GM12878 (cell line): Measurements from ENCODE around the gene FPGS. TPM values are rescaled to one million over a fixed set of nuclear protein-coding genes. Genes with fewer than 3 reads are reported as not detected.
A peak's percentile ranks its signal among the peaks of the same experiment; 100 is the strongest.

ENCODE experiments used
- BACH1 ChIP-seq: fragments of 450-650 bp; IDR thresholded peaks from 2 replicates; pipeline ENCODE4 v1.6.1; 2017; ENCODE audit warnings: mild to moderate bottlenecking, borderline replicate concordance
- CREM ChIP-seq: IDR thresholded peaks from 2 replicates; pipeline ENCODE4 v1.6.1; 2014; ENCODE audit warnings: antibody characterized with exemption, low read depth
- KDM1A ChIP-seq: fragments of 200-600 bp; sonication (generic); IDR thresholded peaks from 2 replicates; pipeline ENCODE4 v1.6.1; 2016; ENCODE audit warnings: borderline replicate concordance
- MEF2B ChIP-seq: fragments of 450-650 bp; IDR thresholded peaks from 2 replicates; pipeline ENCODE4 v1.6.1; 2018; ENCODE audit warnings: mild to moderate bottlenecking, moderate library complexity; ENCODE audit not compliant: partially characterized antibody, poor library complexity, severe bottlenecking
- NBN ChIP-seq: fragments of 450-650 bp; IDR thresholded peaks from 2 replicates; pipeline ENCODE4 v1.6.1; 2016
- NFIC ChIP-seq: IDR thresholded peaks from 2 replicates; pipeline ENCODE4 v1.6.1; 2012; ENCODE audit warnings: low read depth, mild to moderate bottlenecking, inconsistent platforms, low read length, moderate library complexity
- POLR2AphosphoS2 ChIP-seq: IDR thresholded peaks from 2 replicates; pipeline ENCODE4 v1.6.1; 2011; ENCODE audit warnings: low read depth, mild to moderate bottlenecking, low read length, improper control_type of control experiment, moderate library complexity
- RAD21 ChIP-seq: IDR thresholded peaks from 2 replicates; pipeline ENCODE4 v1.6.1; 2011; ENCODE audit warnings: mild to moderate bottlenecking, low read depth, low read length, moderate library complexity; ENCODE audit not compliant: insufficient read depth
- RAD51 ChIP-seq: fragments of 450-650 bp; IDR thresholded peaks from 2 replicates; pipeline ENCODE4 v1.6.1; 2016; ENCODE audit warnings: moderate library complexity, mild to moderate bottlenecking, inconsistent platforms
- SUPT20H ChIP-seq: IDR thresholded peaks from 2 replicates; pipeline ENCODE4 v1.6.1; 2011; ENCODE audit warnings: low read depth, mild to moderate bottlenecking, low read length, moderate library complexity, borderline replicate concordance; ENCODE audit not compliant: control insufficient read depth
- WRNIP1 ChIP-seq: IDR thresholded peaks from 2 replicates; pipeline ENCODE4 v1.6.1; 2011; ENCODE audit warnings: low read depth, low read length, improper control_type of control experiment, borderline replicate concordance
- polyA plus RNA-seq, 11 experiments: library from polyadenylated mRNA; depleted of rRNA in 4 of 11; unstranded in 6 of 11; stranded (reverse) in 5 of 11; fragments of >200 nt; fragmentation: Nextera tagmentation in 4 of 11; fragmentation: Illumina TruSeq in 1 of 11; extraction: Ambion mirVana in 4 of 11; extraction: Trizol in 1 of 11; gene quantifications; 1 replicate in 1 of 11; 2 replicates in 10 of 11; pipeline versions ENCODE4 v1.2.1 to v1.2.3, GENCODE V29; 2011 to 2016; ENCODE audit warnings: inconsistent platforms in 2 of 11, missing spikeins in 2 of 11, low read depth in 1 of 11
- total RNA-seq, 4 experiments: library from RNA; depleted of rRNA in 3 of 4; stranded (reverse); fragments of >200 nt in 3 of 4; fragmentation: Illumina TruSeq in 1 of 4; extraction: Trizol in 1 of 4; gene quantifications; 2 replicates each; pipeline versions ENCODE4 v1.2.1 to v1.2.3, GENCODE V29; 2013 to 2021
- TF ChIP-seq, protein P1 (sequence below): IDR thresholded peaks from 2 replicates; pipeline ENCODE4 v1.6.1; 2011; ENCODE audit warnings: mild to moderate bottlenecking, low read depth, low read length, moderate library complexity; ENCODE audit not compliant: insufficient replicate concordance
- TF ChIP-seq, protein P2 (sequence below): fragments of 450-650 bp; conservative IDR thresholded peaks from 2 replicates; pipeline ENCODE4 v1.6.1; 2017; ENCODE audit warnings: mild to moderate bottlenecking, moderate library complexity
- TF ChIP-seq, protein P3 (sequence below): fragments of 450-650 bp; IDR thresholded peaks from 2 replicates; pipeline ENCODE4 v1.6.1; 2017; ENCODE audit warnings: mild to moderate bottlenecking, moderate library complexity
- TF ChIP-seq, protein P4 (sequence below): fragments of 450-650 bp; IDR thresholded peaks from 2 replicates; pipeline ENCODE4 v1.6.1; 2018; ENCODE audit warnings: borderline replicate concordance, mild to moderate bottlenecking; ENCODE audit not compliant: partially characterized antibody
- TF ChIP-seq, protein P5 (sequence below): fragments of 450-650 bp; IDR thresholded peaks from 2 replicates; pipeline ENCODE4 v1.6.1; 2017; ENCODE audit warnings: low read depth, mild to moderate bottlenecking, moderate library complexity

Gene FPGS
- total and polyA plus RNA-seq, 10 of the 15 experiments (the other 5 are each of a cell fraction or from before 2014, with no cell fraction given): 1.2 to 127 (median 80.4) TPM

DNA sequence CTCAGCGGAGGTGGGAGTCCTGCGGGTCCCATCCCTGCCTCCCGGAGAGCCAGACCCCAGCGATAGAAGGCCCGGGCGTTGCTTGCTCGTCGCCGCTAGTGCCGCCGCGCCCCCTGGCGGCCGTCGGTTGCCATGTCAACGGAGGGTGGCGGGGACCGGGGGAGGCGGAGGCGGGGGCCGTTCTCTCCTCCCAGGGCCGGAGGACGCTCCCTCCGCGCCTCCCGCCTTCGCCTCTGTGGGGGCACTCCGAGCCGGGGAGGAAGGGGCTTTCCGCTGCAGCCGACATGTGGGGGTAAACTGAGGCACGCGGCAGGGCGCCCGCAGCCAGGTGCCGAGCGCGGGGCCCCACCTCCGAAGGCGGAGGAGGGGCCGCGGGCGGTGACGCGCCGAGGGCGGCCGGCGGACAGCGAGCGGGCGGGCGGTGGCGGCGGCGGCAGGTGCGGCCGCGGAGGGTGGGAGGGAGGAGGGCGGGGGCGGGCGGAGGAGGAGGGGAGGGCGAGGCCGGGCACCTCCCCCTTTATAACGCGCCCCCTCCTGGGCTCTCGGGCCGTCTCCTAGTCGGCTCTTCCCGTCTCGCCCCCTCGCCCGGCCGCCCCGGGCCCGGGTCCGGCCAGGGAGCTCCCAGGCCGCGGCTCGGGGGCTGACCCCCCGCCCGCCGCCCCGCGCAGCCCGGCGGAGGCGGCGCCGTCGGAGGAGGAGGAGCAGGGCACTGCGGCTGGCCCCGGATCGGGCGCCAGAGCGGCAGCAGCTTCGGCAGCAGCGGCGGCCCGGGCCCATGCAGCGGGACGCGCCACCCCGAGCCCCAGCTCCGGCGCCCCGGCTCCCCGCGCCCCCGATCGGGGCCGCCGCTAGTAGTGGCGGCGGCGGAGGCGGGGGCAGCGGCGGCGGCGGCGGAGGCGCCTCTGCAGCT, 17.4 kb upstream of the FPGS start (continued):
- TF ChIP-seq, protein P1, sequence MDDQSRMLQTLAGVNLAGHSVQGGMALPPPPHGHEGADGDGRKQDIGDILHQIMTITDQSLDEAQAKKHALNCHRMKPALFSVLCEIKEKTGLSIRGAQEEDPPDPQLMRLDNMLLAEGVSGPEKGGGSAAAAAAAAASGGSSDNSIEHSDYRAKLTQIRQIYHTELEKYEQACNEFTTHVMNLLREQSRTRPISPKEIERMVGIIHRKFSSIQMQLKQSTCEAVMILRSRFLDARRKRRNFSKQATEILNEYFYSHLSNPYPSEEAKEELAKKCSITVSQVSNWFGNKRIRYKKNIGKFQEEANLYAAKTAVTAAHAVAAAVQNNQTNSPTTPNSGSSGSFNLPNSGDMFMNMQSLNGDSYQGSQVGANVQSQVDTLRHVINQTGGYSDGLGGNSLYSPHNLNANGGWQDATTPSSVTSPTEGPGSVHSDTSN: no peak
- TF ChIP-seq RAD51 (no peak), SUPT20H (no peak), KDM1A (no peak), NFIC (no peak), RAD21 (peak; percentile 78), NBN (no peak; the same call in none of the 2 replicates), CREM (no peak; the same call in 1 of the 2 replicates), POLR2AphosphoS2 (no peak), WRNIP1 (no peak), MEF2B (peak; percentile 34), BACH1 (peak; percentile 24; the same call in 1 of the 2 replicates)
- TF ChIP-seq, protein P2, sequence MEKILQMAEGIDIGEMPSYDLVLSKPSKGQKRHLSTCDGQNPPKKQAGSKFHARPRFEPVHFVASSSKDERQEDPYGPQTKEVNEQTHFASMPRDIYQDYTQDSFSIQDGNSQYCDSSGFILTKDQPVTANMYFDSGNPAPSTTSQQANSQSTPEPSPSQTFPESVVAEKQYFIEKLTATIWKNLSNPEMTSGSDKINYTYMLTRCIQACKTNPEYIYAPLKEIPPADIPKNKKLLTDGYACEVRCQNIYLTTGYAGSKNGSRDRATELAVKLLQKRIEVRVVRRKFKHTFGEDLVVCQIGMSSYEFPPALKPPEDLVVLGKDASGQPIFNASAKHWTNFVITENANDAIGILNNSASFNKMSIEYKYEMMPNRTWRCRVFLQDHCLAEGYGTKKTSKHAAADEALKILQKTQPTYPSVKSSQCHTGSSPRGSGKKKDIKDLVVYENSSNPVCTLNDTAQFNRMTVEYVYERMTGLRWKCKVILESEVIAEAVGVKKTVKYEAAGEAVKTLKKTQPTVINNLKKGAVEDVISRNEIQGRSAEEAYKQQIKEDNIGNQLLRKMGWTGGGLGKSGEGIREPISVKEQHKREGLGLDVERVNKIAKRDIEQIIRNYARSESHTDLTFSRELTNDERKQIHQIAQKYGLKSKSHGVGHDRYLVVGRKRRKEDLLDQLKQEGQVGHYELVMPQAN: no peak; the same call in none of the 2 replicates
- TF ChIP-seq, protein P3, sequence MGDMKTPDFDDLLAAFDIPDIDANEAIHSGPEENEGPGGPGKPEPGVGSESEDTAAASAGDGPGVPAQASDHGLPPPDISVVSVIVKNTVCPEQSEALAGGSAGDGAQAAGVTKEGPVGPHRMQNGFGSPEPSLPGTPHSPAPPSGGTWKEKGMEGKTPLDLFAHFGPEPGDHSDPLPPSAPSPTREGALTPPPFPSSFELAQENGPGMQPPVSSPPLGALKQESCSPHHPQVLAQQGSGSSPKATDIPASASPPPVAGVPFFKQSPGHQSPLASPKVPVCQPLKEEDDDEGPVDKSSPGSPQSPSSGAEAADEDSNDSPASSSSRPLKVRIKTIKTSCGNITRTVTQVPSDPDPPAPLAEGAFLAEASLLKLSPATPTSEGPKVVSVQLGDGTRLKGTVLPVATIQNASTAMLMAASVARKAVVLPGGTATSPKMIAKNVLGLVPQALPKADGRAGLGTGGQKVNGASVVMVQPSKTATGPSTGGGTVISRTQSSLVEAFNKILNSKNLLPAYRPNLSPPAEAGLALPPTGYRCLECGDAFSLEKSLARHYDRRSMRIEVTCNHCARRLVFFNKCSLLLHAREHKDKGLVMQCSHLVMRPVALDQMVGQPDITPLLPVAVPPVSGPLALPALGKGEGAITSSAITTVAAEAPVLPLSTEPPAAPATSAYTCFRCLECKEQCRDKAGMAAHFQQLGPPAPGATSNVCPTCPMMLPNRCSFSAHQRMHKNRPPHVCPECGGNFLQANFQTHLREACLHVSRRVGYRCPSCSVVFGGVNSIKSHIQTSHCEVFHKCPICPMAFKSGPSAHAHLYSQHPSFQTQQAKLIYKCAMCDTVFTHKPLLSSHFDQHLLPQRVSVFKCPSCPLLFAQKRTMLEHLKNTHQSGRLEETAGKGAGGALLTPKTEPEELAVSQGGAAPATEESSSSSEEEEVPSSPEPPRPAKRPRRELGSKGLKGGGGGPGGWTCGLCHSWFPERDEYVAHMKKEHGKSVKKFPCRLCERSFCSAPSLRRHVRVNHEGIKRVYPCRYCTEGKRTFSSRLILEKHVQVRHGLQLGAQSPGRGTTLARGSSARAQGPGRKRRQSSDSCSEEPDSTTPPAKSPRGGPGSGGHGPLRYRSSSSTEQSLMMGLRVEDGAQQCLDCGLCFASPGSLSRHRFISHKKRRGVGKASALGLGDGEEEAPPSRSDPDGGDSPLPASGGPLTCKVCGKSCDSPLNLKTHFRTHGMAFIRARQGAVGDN: peak; percentile 51; the same call in 1 of the 2 replicates
- TF ChIP-seq, protein P4, sequence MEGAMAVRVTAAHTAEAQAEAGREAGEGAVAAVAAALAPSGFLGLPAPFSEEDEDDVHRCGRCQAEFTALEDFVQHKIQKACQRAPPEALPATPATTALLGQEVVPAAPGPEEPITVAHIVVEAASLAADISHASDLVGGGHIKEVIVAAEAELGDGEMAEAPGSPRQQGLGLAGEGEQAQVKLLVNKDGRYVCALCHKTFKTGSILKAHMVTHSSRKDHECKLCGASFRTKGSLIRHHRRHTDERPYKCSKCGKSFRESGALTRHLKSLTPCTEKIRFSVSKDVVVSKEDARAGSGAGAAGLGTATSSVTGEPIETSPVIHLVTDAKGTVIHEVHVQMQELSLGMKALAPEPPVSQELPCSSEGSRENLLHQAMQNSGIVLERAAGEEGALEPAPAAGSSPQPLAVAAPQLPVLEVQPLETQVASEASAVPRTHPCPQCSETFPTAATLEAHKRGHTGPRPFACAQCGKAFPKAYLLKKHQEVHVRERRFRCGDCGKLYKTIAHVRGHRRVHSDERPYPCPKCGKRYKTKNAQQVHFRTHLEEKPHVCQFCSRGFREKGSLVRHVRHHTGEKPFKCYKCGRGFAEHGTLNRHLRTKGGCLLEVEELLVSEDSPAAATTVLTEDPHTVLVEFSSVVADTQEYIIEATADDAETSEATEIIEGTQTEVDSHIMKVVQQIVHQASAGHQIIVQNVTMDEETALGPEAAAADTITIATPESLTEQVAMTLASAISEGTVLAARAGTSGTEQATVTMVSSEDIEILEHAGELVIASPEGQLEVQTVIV: no peak
- TF ChIP-seq, protein P5, sequence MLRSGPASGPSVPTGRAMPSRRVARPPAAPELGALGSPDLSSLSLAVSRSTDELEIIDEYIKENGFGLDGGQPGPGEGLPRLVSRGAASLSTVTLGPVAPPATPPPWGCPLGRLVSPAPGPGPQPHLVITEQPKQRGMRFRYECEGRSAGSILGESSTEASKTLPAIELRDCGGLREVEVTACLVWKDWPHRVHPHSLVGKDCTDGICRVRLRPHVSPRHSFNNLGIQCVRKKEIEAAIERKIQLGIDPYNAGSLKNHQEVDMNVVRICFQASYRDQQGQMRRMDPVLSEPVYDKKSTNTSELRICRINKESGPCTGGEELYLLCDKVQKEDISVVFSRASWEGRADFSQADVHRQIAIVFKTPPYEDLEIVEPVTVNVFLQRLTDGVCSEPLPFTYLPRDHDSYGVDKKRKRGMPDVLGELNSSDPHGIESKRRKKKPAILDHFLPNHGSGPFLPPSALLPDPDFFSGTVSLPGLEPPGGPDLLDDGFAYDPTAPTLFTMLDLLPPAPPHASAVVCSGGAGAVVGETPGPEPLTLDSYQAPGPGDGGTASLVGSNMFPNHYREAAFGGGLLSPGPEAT: 0 out of 2 replicates have a peak, but pooled peaks have one; percentile 15
